Stimulated activated CD4-positive, alpha-beta T cell treated with anti-CD3 and anti-CD28 coated beads, Interleukin-2, amount 100 ng/mL, for 24 hours (primary cell): ENCODE measurements around the gene CPA1.

Experiments used
- DNase-seq, 2 donors: peaks; one replicate each; pipeline ENCODE4 v3.0.0-alpha.2; 2020

CPA1 gene

GRCh38 chr7:130379921-130380860 lies at the start of gene CPA1:
Gene CPA1, plus strand, starts transcription at chr7:130380494. Its CDS starts 27 bp downstream, at chr7:130380521.
- no peak for DNase-seq

- no peak for DNase-seq
Observed at GRCh38 chr7:130332259-130333053, 47.8 kb upstream of the CPA1 start.

GRCh38 chr7:130333832-130334231 lies 46.5 kb upstream of the CPA1 start:
- no peak for DNase-seq

DNA sequence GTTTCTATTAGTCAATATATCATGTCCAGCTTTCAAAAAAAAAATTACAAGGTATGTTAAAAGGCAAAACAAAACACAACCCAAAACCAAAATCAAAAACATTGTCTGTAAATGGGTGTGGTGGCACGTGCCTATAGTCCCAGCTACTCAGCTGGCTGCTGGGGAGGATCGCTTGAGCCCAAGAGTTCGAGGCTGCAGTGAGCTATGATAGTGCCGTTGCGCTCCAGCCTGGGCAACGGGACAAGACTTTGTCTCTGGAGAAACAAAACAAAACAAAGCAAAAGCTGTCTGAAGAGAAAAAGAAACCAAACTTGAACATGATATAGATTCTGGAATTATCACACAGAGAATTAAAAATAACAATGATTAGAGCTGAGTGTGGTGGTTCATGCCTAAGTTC lies 46.0 kb upstream of the CPA1 start:
- DNase-seq = no peak

DNA sequence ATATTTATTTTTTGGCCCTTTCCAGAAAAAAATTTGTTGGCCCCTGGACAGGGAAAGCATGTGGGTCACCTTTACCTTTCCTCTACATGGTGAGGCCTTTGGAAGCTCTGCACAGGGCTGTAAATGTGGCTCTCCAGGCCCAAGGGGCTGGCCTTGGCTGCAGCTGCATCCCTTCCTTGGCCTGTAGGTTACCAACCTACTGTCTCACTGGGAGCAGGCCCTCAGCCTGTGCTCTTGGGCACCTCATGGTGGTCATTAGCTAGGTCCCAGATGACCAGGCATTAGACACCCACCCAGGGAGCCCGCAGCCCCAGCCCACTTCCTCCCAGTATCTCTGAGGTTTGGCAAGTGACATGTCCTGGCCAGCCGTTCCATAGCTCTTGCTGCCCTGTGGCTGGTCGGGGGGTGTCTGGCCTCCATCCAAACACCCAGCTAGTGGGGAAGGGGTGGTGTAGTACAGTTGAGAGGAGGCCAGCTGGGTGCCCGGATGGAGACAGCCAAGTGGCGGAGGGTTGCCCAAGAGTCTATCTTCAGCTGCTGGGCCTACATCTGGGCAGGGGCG lies 42.8 kb upstream of the CPA1 start:
- DNase-seq = no peak

GRCh38 chr7:130338233-130338632 lies 42.1 kb upstream of the CPA1 start:
- DNase-seq = no peak

DNA sequence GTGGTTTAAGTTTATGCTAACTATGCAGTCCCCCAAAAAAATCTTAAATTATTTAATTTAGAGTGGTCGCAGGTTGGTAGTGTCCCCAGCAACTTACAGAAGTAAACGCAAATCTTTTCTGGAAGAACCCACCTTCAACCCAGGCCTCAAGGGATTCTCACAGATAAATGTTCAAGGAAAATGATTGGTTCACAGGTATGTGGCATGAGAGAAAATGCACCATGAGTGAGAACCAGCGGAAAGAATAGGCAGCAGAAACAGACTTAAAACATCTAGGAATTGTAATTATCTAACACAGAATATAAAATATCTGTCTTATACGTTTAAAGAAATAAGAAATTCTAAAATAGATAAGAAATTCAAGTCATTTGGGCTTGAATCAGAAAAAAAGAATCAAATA lies 38.4 kb upstream of the CPA1 start:
- DNase-seq = no peak

- no peak for DNase-seq
Observed at GRCh38 chr7:130342701-130343380, 37.5 kb upstream of the CPA1 start.

DNA sequence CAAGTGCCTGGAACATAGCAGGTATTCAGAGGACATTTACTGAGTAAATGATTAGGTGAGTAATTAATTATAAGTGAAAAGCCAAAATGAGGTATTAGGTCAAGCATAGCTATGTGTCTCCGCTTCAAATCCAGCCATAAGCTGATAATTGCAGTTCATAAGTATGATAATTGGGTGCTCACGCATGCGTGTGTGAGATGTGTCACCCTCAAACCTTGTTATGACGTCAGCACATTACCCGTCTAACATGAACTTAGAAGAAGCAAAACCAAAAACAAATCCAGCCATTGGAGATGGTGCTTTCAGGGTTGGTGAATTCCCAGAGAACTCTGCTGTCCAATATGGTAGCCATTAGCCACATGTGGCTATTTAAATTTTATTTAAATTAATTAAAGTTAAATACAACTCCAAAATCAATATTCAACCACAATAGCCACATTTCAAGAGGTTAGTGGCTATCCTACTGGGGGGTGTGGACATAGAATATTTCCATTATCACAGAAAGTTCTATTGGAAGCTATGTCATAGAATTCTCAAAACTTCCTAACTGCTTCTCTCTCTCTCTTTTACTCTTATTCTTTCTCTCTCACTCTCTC lies 35.9 kb upstream of the CPA1 start, which contains the start of gene CPA5:
Gene CPA5, plus strand, starts transcription at position 546 of the 596 bp plus-strand sequence. CDS start 1,670 bp downstream, outside the sequence.
- no peak for DNase-seq

- DNase-seq = no peak
Observed at GRCh38 chr7:130345136-130345535, 35.2 kb upstream of the CPA1 start.

GRCh38 chr7:130345725-130346124 lies 34.6 kb upstream of the CPA1 start:
- DNase-seq = no peak

- no peak for DNase-seq
Observed at GRCh38 chr7:130346177-130346905, 34.0 kb upstream of the CPA1 start.

GRCh38 chr7:130346941-130347340 lies 33.4 kb upstream of the CPA1 start:
- DNase-seq = no peak

- no peak for DNase-seq
Observed at GRCh38 chr7:130349911-130350782, 30.1 kb upstream of the CPA1 start.

GRCh38 chr7:130350945-130351790 lies 29.1 kb upstream of the CPA1 start:
- DNase-seq = no peak

DNA sequence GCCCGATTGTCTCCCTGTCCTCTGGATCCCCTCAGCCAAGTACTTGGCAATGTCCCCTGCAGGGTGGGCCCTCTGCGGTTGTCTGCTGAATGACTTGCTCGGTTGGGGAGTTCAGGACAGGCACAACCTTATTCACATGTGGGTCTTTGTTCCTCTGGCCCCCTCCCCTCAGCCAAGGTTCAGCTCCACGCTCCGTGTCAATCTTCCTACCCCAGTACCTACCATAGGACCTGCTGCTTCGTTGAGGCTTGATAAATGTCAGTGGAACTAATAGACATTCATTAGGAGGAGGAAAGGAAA lies 28.6 kb upstream of the CPA1 start:
- DNase-seq = no peak

- DNase-seq = no peak
Observed at GRCh38 chr7:130352194-130353074, 27.9 kb upstream of the CPA1 start.

GRCh38 chr7:130353196-130353595 lies 27.1 kb upstream of the CPA1 start:
- no peak for DNase-seq
